VCaP (cell line): ENCODE measurements around the gene ALDH9A1.

ENCODE experiments used
- H3K27ac ChIP-seq: fragments of 450-650 bp; 2 replicates; pipeline ENCODE4 v1.5.1; 2017
- TF ChIP-seq, protein P1 (sequence below): fragments of 450-650 bp; conservative IDR thresholded peaks from 2 replicates; pipeline ENCODE4 v1.5.1; 2017; ENCODE audit warnings: mild to moderate bottlenecking, moderate library complexity

ALDH9A1 gene

DNA sequence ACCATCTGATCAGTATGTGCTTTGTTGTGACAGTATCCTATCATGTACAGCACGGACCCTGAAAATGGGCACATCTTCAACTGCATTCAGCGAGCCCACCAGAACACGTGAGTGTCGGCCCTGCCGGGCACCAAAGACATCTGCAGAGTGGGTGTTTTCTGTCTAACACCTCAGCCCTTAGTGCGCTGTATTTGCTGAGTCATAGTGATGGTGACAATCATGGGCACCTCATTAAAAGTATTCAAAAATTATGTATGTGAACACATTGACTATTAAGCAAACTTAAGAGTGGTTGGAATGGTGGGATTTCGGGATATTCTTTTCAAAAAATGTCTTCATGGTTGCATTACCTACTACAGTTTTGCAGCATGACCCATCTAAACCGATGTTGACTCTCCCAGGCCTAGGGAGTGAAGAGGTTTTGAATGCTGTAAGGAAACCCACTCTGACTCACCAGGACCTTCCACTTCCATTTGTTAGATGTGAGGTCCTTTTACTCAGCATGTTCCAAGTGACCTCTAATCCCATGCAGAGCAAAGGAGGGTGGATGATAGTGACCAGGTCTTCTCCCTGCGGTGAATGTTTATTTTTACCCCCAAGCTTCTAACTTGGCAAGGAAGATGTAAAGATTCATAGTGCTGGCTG, 47.3 kb downstream of the ALDH9A1 start:
- H3K27ac ChIP-seq, result no peak overlapping the region
- TF ChIP-seq, protein P1, sequence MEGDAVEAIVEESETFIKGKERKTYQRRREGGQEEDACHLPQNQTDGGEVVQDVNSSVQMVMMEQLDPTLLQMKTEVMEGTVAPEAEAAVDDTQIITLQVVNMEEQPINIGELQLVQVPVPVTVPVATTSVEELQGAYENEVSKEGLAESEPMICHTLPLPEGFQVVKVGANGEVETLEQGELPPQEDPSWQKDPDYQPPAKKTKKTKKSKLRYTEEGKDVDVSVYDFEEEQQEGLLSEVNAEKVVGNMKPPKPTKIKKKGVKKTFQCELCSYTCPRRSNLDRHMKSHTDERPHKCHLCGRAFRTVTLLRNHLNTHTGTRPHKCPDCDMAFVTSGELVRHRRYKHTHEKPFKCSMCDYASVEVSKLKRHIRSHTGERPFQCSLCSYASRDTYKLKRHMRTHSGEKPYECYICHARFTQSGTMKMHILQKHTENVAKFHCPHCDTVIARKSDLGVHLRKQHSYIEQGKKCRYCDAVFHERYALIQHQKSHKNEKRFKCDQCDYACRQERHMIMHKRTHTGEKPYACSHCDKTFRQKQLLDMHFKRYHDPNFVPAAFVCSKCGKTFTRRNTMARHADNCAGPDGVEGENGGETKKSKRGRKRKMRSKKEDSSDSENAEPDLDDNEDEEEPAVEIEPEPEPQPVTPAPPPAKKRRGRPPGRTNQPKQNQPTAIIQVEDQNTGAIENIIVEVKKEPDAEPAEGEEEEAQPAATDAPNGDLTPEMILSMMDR, result no peak

DNA sequence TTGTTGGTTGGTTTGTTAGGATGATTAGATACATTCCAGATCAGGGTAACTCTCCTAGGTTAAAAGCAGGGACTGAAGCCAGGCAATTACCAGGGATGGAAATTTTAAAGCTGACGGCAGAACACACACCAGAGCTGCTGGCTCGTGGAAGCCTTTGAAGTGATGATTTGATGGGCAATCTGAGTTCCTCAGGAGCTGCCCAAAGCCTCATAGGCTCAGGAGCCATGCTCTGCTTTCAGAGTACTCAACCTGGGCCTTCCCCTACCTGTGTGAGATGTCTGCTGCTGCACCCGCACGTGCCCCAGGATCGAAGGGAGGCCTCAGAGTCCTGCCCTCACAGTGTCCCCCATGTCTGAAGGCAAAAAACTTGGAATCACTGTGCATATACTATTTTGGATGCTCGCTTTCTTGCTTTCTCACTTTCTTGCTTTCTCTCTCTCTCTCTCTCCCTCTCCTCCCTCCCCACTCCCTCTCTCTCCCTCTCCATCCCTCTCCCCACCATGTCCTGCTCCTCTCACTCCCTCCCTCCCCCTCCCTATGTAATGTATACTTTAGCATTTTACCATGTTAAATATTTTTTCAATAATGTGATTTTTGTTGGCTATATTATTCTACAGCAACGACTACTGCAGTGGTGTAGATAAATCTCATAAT, 49.3 kb downstream of the ALDH9A1 start:
- H3K27ac ChIP-seq, result no peak overlapping the region
- TF ChIP-seq, protein P1, result no peak

DNA sequence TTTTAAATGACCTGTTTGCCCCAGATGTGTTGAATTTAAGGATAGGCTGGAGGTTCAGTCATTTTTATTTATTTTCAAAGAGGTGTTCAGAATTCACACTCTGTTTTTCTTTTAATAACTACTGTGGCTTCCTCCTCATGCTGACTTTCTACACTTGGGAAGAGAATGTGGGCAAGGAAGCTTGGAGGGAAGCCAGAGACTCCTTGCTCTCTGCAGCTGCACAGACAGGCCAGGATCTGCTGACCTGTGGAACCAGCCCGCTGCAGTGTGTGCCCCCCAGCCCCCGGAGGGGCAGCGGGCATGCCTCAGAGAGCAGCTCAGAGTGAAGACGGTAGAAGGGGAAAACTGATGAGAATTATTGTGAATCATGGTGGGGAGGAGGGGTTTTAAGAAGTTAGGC, 50.4 kb downstream of the ALDH9A1 start:
- TF ChIP-seq, protein P1, result no peak

DNA sequence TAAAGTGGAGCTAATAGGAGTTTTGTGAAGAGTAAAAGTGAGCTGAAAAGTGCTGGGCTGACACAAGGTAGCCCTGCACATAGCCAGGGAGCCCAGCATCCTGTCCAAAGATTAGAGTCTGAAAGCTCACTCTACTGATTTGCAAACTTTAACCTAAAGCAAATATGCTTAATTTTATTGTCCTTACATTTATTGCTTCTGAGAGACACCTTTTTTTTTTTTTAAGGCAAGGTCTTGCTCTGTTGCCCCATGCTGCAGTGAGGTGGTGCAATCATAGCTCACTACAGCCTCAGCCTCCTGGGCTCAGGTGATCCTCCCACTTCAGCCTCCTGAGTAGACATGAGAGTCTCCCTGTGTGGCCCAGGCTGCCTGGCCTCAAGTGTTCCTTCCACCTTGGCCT, 50.8 kb downstream of the ALDH9A1 start:
- TF ChIP-seq, protein P1, result no peak
- H3K27ac ChIP-seq, result no peak overlapping the region

More for the DNA sequence above, 50.4 kb downstream of the ALDH9A1 start:
- H3K27ac ChIP-seq, result no peak overlapping the region

DNA sequence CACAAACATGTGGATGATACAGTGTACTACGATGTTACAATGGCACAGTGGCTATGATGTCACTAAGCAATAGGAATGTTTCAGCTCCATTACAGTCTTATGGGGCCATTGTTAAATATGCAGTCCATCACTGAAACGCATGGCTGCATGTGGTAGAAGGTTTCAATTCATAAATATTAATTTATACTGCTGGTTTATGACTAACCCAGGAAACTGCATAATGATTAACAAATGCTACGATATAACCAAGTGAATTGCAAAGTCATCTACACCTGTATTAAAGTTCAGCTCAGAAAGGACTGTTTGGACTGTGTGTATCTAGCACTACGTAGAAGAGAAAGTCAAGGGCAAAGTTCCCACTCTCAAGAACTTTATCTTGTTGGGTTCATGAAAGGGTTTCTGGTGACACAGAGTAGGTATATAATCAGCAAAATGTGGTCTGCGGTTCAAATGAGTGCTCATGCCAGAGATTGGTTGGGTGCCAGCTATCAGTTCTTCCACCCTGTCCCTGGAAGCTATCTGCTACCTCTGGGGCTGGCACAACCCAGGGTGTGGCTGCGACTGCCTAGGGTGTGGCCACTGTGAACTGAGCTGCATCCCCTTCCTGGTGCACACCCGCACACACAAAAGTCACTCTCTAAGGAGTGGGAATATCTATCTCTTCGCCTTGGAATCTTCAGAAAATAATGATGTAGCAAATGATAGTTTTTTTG, 52.6 kb downstream of the ALDH9A1 start:
- H3K27ac ChIP-seq, result no peak overlapping the region
- TF ChIP-seq, protein P1, result no peak

DNA sequence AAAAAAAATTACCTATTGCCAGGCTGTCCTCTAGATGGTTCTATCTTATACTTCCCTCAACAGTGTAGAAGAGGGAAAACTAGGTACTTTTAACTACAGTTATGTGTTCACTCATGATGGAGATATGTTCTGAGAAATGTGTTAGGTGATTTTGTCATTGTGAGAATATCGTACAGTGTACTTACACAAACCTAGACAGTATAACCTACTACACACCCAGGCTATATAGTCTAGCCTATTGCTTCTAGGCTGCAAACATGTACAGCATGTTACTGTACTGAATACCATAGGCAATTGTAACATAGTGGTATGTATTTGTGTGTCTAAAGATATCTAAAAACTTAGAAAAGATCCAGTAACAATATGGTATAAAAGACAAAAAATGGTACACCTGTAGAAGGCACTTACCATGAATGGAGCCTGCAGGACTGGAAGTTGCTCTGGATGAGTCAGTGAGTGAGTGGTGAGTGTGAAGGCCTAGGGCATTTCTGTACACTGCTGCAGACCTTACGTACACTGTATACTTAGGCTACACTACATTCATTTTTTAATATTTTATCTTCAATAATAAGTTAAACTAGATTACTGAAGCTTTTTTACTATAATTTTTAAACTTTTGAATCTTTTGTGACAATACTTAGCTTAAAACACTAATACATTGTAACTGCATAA, 54.2 kb downstream of the ALDH9A1 start:
- TF ChIP-seq, protein P1, result no peak
- H3K27ac ChIP-seq, result no peak overlapping the region
